Globus pallidus (tissue), 1 donor: ENCODE results near the gene SKIL.

Source experiments
- DNase-seq: peaks from one replicate; pipeline ENCODE4 v3.0.0-alpha.2; 2015; ENCODE audit warnings: low spot score

The SKIL gene

GRCh38 chr3:170397685-170398084, 40.2 kb downstream of the SKIL start:
- no peak for DNase-seq

GRCh38 chr3:170405101-170405500, 47.6 kb downstream of the SKIL start:
- no peak for DNase-seq

GRCh38 chr3:170410428-170411029, 53.0 kb downstream of the SKIL start:
- DNase-seq = no peak

GRCh38 chr3:170413291-170413690, 55.8 kb downstream of the SKIL start:
- no peak for DNase-seq

- peak; percentile 83 for DNase-seq
Measured at GRCh38 chr3:170414202-170414663, 56.7 kb downstream of the SKIL start.

GRCh38 chr3:170417090-170417489, 59.6 kb downstream of the SKIL start:
- DNase-seq = no peak

- DNase-seq = peak; percentile 91
Measured at GRCh38 chr3:170418422-170419398, 61.2 kb downstream of the SKIL start, which contains the start of gene CLDN11. Gene CLDN11 (plus strand): TSS chr3:170418868. CDS start chr3:170419067, 199 bp downstream.

GRCh38 chr3:170419557-170420087, 62.1 kb downstream of the SKIL start:
- DNase-seq = peak; percentile 76

GRCh38 chr3:170420307-170420821, 62.8 kb downstream of the SKIL start:
- DNase-seq = no peak

GRCh38 chr3:170421111-170421641, 63.7 kb downstream of the SKIL start:
- DNase-seq = peak; percentile 84

- no peak for DNase-seq
Measured at GRCh38 chr3:170421758-170422157, 64.2 kb downstream of the SKIL start.

- no peak for DNase-seq
Measured at GRCh38 chr3:170423001-170423615, 65.6 kb downstream of the SKIL start.

GRCh38 chr3:170424879-170425278, 67.4 kb downstream of the SKIL start:
- no peak for DNase-seq

GRCh38 chr3:170425491-170426239, 68.2 kb downstream of the SKIL start:
- peak; percentile 96 for DNase-seq

GRCh38 chr3:170426240-170426797, 68.8 kb downstream of the SKIL start:
- DNase-seq = no peak

GRCh38 chr3:170428095-170428494, 70.6 kb downstream of the SKIL start:
- no peak for DNase-seq

- no peak for DNase-seq
Measured at GRCh38 chr3:170429050-170429449, 71.5 kb downstream of the SKIL start.

- DNase-seq = no peak
Measured at GRCh38 chr3:170431054-170431453, 73.5 kb downstream of the SKIL start.

GRCh38 chr3:170432416-170432815, 74.9 kb downstream of the SKIL start:
- DNase-seq = no peak

- peak; percentile 62 for DNase-seq
Measured at GRCh38 chr3:170436697-170437096, 79.2 kb downstream of the SKIL start.

GRCh38 chr3:170437176-170437575, 79.7 kb downstream of the SKIL start:
- DNase-seq = peak; percentile 96
